Parathyroid adenoma (tissue), 2 donors: Measurements from ENCODE around the gene TSPAN12.
A peak's percentile ranks its signal among the peaks of the same experiment; 100 is the strongest.
"Not testable (repeated sequence)": the region's sequence is repeated elsewhere in the genome, so short reads cannot be mapped to it uniquely, and the experiment has no call there.

ENCODE experiments used
- H2AFZ ChIP-seq: fragments of 300-600 bp; sonication (generic); one replicate; pipeline ENCODE4 v1.7.0; 2017; ENCODE audit warnings: antibody characterized with exemption, mild to moderate bottlenecking
- H3K27ac ChIP-seq: fragments of 300-600 bp; sonication (generic); one replicate; pipeline ENCODE4 v1.7.0; 2017
- H3K27me3 ChIP-seq: fragments of 300-600 bp; sonication (generic); one replicate; pipeline ENCODE4 v1.7.0; 2017; ENCODE audit warnings: low read length; ENCODE audit not compliant: control insufficient read depth, insufficient read depth
- H3K36me3 ChIP-seq: fragments of 300-600 bp; sonication (generic); one replicate; pipeline ENCODE4 v1.7.0; 2017; ENCODE audit warnings: low read length; ENCODE audit not compliant: control insufficient read depth, insufficient read depth
- H3K4me1 ChIP-seq: fragments of 300-600 bp; sonication (generic); one replicate; pipeline ENCODE4 v1.7.0; 2017; ENCODE audit warnings: control low read depth
- H3K4me2 ChIP-seq: fragments of 300-600 bp; sonication (generic); one replicate; pipeline ENCODE4 v1.7.0; 2017; ENCODE audit warnings: low read length
- H3K4me3 ChIP-seq: fragments of 300-600 bp; sonication (generic); one replicate; pipeline ENCODE4 v1.7.0; 2017; ENCODE audit warnings: low read depth, low read length
- H3K79me2 ChIP-seq: fragments of 300-600 bp; sonication (generic); one replicate; pipeline ENCODE4 v1.7.0; 2017; ENCODE audit warnings: control low read depth
- H3K9ac ChIP-seq: fragments of 300-600 bp; sonication (generic); one replicate; pipeline ENCODE4 v1.7.0; 2017; ENCODE audit warnings: mild to moderate bottlenecking
- H3K9me3 ChIP-seq: fragments of 300-600 bp; sonication (generic); one replicate; pipeline ENCODE4 v1.7.0; 2017; ENCODE audit warnings: low read length; ENCODE audit not compliant: control insufficient read depth
- CTCF ChIP-seq: fragments of 300-600 bp; sonication (generic); IDR thresholded peaks from one replicate; pipeline ENCODE4 v1.7.0; 2017; ENCODE audit warnings: antibody characterized with exemption, mild to moderate bottlenecking
- donor health status: primary hyperparathyroidism.

The TSPAN12 gene

GRCh38 chr7:120857588-120858573 lies at the start of gene TSPAN12:
Gene TSPAN12 (minus strand): TSS chr7:120858144. CDS start chr7:120856763, 1,381 bp downstream.
- H3K9me3 ChIP-seq = no peaks in the 10 kb centered on the region
- H3K4me2 ChIP-seq = peak within 1 kb of the TSS; percentile 97
- peak within 1 kb of the TSS; percentile 82 for H2AFZ ChIP-seq
- H3K36me3 ChIP-seq = no peaks in the 10 kb centered on the region
- H3K4me3 ChIP-seq = peak within 1 kb of the TSS; percentile 70
- no peaks in the 10 kb centered on the region for H3K4me1 ChIP-seq
- H3K9ac ChIP-seq = peak within 1 kb of the TSS; percentile 16
- no peaks in the 10 kb centered on the region for H3K27me3 ChIP-seq
- no peaks in the 10 kb centered on the region for H3K79me2 ChIP-seq
- peak; percentile 71 for TF ChIP-seq CTCF
- peak within 1 kb of the TSS; percentile 65 for H3K27ac ChIP-seq

- no peak overlapping the region for H3K4me3 ChIP-seq
- TF ChIP-seq CTCF = no peak
- H3K9ac ChIP-seq = no peak overlapping the region
- no peaks in the 10 kb centered on the region for H3K27me3 ChIP-seq
- H3K4me2 ChIP-seq = no peak overlapping the region
- H3K36me3 ChIP-seq = no peaks in the 10 kb centered on the region
- no peak overlapping the region for H2AFZ ChIP-seq
- H3K4me1 ChIP-seq = no peaks in the 10 kb centered on the region
- no peaks in the 10 kb centered on the region for H3K79me2 ChIP-seq
- no peaks in the 10 kb centered on the region for H3K9me3 ChIP-seq
- H3K27ac ChIP-seq = no peak overlapping the region
Observed at GRCh38 chr7:120898715-120899499, 41.0 kb upstream of the TSPAN12 start.

GRCh38 chr7:120895253-120895652 lies 37.3 kb upstream of the TSPAN12 start:
- not testable (repeated sequence) for H3K79me2 ChIP-seq, H3K27ac ChIP-seq, H3K4me3 ChIP-seq

GRCh38 chr7:120885602-120886001 lies 27.7 kb upstream of the TSPAN12 start:
- not testable (repeated sequence) for H3K9me3 ChIP-seq, H3K79me2 ChIP-seq, H2AFZ ChIP-seq, H3K4me1 ChIP-seq, H3K36me3 ChIP-seq, H3K27ac ChIP-seq, H3K9ac ChIP-seq, H3K4me2 ChIP-seq, H3K27me3 ChIP-seq, H3K4me3 ChIP-seq

More at GRCh38 chr7:120895253-120895652, 37.3 kb upstream of the TSPAN12 start:
- H3K9me3 ChIP-seq, H3K4me2 ChIP-seq, H3K36me3 ChIP-seq, H3K27me3 ChIP-seq, H3K9ac ChIP-seq, H3K4me1 ChIP-seq, H2AFZ ChIP-seq: not testable (repeated sequence)

GRCh38 chr7:120877701-120878100 lies 19.8 kb upstream of the TSPAN12 start:
- TF ChIP-seq CTCF = no peak
- Histone ChIP-seq H3K27me3 (no peaks in the 10 kb centered on the region), H3K4me1 (peaks cover 2% of the 10 kb centered on the region), H3K36me3 (no peaks in the 10 kb centered on the region), H3K27ac (no peak overlapping the region), H3K4me2 (no peak overlapping the region), H3K79me2 (no peaks in the 10 kb centered on the region), H3K9ac (no peak overlapping the region), H3K4me3 (no peak overlapping the region), H3K9me3 (no peaks in the 10 kb centered on the region), H2AFZ (no peak overlapping the region)
